Mucosa of rectum (tissue), 2 donors: Measurements from ENCODE around the gene USP40.

Source experiments
- H3K27ac ChIP-seq, 2 donors: one replicate each; pipeline ENCODE4 v1.7.0; 2013; ENCODE audit warnings: inconsistent platforms in 2 of 2, low read depth in 2 of 2, low read length in 2 of 2
- H3K27me3 ChIP-seq, 2 donors: one replicate each; pipeline ENCODE4 v1.7.0; 2013; ENCODE audit warnings: low read length in 2 of 2; ENCODE audit not compliant: control insufficient read depth in 2 of 2, insufficient read depth in 2 of 2
- H3K36me3 ChIP-seq, 2 donors: one replicate each; pipeline ENCODE4 v1.7.0; 2013; ENCODE audit warnings: low read length in 2 of 2; ENCODE audit not compliant: control insufficient read depth in 2 of 2, insufficient read depth in 2 of 2
- H3K4me1 ChIP-seq, 2 donors: one replicate each; pipeline ENCODE4 v1.7.0; 2013; ENCODE audit warnings: low read length in 2 of 2, mild to moderate bottlenecking in 1 of 2; ENCODE audit not compliant: control insufficient read depth in 2 of 2, insufficient read depth in 2 of 2
- H3K4me3 ChIP-seq, 2 donors: one replicate each; pipeline ENCODE4 v1.7.0; 2013; ENCODE audit warnings: low read length in 2 of 2
- H3K9ac ChIP-seq, 2 donors: one replicate each; pipeline ENCODE4 v1.7.0; 2013; ENCODE audit warnings: low read length in 2 of 2, low read depth in 1 of 2, mild to moderate bottlenecking in 1 of 2
- H3K9me3 ChIP-seq, 2 donors: one replicate each; pipeline ENCODE4 v1.7.0; 2013; ENCODE audit warnings: low read length in 2 of 2; ENCODE audit not compliant: control insufficient read depth in 2 of 2
- donor health status: healthy.
- donor health status: Normal muscosa, but diverticular disease.

USP40 gene

DNA sequence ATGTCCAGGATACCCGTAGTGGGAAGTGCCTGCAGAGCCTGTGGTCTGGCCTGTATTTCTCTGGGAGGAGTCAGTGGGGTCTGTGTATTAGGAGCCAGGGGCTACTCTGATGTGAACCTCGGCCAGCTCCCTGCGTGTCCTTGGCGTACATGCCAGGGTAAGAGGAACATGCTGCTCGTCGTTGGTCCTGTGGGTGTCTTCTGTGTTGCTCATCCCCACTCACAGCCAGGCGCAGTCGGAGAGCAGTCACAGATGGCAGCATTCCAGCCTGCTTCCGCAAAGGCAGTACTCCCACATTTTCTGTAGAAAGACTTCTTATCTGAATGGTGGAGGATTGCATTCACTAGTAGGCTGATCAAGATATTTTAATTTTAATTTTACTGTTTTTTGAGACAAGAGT, 127.4 kb downstream of the USP40 start:
- no peak overlapping the region for H3K27ac ChIP-seq

GRCh38 chr2:233438573-233439147, 127.9 kb downstream of the USP40 start:
- H3K27ac ChIP-seq = no peak overlapping the region
- peaks cover 61 to 84% of the 10 kb centered on the region in 2 donors for H3K36me3 ChIP-seq
- no peak overlapping the region for H3K4me3 ChIP-seq
- H3K9me3 ChIP-seq = no peaks in the 10 kb centered on the region
- H3K9ac ChIP-seq = no peak overlapping the region
- no peaks in the 10 kb centered on the region for H3K27me3 ChIP-seq
- peaks cover 3 to 5% of the 10 kb centered on the region in 2 donors for H3K4me1 ChIP-seq

More for the DNA sequence above, 127.4 kb downstream of the USP40 start:
- H3K36me3 ChIP-seq = peaks cover 67 to 88% of the 10 kb centered on the region in 2 donors
- peaks cover 3 to 6% of the 10 kb centered on the region in 2 donors for H3K4me1 ChIP-seq
- H3K27me3 ChIP-seq = no peaks in the 10 kb centered on the region
- no peak overlapping the region for H3K4me3 ChIP-seq
- H3K9me3 ChIP-seq = no peaks in the 10 kb centered on the region
- no peak overlapping the region for H3K9ac ChIP-seq

GRCh38 chr2:233437439-233437955, 129.1 kb downstream of the USP40 start:
- Histone ChIP-seq H3K9me3 (no peaks in the 10 kb centered on the region), H3K4me1 (peaks cover 0 to 3% of the 10 kb centered on the region in 2 donors), H3K4me3 (no peak overlapping the region), H3K27ac (no peak overlapping the region), H3K27me3 (no peaks in the 10 kb centered on the region), H3K9ac (no peak overlapping the region), H3K36me3 (peaks cover 60 to 78% of the 10 kb centered on the region in 2 donors)

DNA sequence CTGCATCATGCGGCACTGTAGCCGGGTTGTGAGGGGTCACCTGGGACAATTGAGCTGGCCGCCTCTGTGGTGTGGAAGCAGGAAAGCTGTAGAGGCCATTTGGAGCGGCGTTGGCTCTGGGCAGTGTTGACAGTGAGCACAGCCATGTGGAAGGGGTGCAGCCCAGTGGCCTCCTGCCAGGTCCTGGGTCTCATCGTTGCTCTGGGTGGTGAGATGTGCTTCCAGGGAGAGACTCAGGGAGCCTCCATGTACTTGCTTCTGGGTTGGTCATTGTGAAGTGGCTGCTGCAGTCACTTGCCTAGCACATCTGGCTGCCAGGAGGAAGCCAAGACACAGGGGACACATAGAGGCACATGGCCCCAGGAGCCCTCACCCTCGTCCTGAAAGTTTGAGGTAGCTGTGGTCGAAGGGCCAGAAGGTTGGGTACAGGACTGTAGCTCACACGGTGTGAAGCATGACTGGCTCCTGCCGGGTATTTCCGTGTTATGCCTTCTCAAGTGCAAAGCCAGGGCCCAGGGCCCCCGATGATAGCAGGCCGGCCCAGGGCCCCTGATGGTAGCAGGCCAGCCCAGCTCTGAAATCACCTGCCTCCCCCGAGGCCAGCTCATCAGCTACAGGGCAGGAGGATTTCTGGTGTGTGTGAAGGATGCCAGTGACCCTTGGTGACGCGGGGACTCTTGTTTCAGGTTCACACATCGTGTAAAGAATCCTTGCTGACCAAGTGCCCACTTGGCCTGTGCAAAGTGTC, 129.7 kb downstream of the USP40 start:
- Histone ChIP-seq H3K36me3 (peaks cover 59 to 72% of the 10 kb centered on the region in 2 donors), H3K27ac (no peak overlapping the region), H3K4me1 (peaks cover 0 to 3% of the 10 kb centered on the region in 2 donors)

GRCh38 chr2:233436191-233436581, 130.4 kb downstream of the USP40 start:
- Histone ChIP-seq H3K4me1 (peaks cover 0 to 3% of the 10 kb centered on the region in 2 donors), H3K27me3 (no peaks in the 10 kb centered on the region), H3K4me3 (no peak overlapping the region), H3K27ac (no peak overlapping the region), H3K36me3 (peaks cover 56 to 65% of the 10 kb centered on the region in 2 donors), H3K9ac (no peak overlapping the region), H3K9me3 (no peaks in the 10 kb centered on the region)

More for the DNA sequence above, 129.7 kb downstream of the USP40 start:
- Histone ChIP-seq H3K9me3 (no peaks in the 10 kb centered on the region), H3K9ac (no peak overlapping the region), H3K27me3 (no peaks in the 10 kb centered on the region), H3K4me3 (no peak overlapping the region)

DNA sequence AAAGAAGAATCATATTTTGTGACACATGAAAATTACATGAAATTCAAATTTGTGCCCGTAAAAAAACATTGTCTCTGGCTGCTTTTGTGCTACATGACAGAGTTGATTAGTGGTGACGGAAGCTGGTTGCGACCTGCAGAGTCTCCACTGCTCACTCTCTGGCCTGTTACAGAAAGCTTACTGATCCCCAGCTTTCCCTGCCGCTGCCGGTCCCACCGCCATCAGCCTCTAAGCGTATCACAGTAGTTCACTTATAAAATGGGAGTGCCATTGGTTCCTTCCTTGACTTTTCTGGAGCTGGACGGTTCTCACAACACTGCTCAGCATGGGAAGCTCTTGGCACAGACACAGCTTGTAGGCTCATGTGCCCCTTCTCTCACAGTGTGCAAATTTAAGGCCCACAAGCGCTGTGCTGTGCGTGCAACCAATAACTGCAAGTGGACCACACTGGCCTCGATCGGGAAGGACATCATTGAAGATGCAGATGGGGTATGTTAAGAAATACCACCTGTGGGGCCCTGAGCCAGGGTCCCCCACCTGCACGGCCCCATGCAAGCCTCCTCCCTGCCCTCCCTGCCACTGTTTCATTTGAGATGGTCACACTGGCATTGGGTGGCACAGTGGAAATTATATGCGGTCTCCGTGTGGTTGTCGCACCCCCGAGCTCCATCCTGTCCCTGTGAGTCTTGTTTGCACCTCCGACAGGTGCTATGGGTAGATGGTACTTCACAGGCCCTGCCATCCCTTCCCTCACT, 131.0 kb downstream of the USP40 start:
- Histone ChIP-seq H3K4me3 (no peak overlapping the region), H3K9me3 (no peaks in the 10 kb centered on the region), H3K9ac (no peak overlapping the region), H3K27ac (no peak overlapping the region), H3K27me3 (no peaks in the 10 kb centered on the region), H3K36me3 (peaks cover 56 to 61% of the 10 kb centered on the region in 2 donors), H3K4me1 (peaks cover 0 to 4% of the 10 kb centered on the region in 2 donors)

DNA sequence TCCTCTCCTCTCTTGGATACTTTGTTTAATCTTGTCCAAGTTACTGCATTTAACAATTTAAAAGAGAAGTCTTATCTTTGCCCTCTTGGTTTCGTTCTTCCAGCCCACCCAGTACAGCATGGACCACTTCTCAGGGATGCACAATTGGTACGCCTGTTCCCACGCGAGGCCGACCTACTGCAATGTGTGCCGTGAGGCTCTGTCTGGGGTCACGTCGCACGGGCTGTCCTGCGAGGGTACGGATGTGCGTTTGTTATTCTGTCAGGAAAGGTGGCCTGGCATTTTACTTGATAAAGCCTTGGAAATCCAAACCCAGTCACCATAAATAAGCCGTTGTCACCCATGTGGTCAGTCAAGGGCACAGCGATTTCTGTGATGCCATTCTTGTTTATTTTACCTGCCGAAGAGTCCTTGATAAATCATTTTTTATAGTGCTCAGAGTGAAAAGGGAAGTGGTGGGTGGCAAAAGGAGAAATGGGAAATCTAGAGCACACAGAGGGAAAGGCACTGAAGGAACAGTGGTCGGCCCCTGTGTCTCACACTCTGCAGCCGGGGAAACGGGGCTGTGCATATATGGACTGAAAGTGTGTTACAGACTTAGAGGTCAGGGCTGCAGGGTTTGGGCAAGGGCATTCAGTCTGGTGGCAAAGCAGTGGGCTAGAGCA, 131.8 kb downstream of the USP40 start:
- peaks cover 0 to 5% of the 10 kb centered on the region in 2 donors for H3K4me1 ChIP-seq
- peaks cover 50 to 54% of the 10 kb centered on the region in 2 donors for H3K36me3 ChIP-seq
- no peak overlapping the region for H3K9ac ChIP-seq
- H3K4me3 ChIP-seq = no peak overlapping the region
- no peaks in the 10 kb centered on the region for H3K9me3 ChIP-seq
- H3K27me3 ChIP-seq = no peaks in the 10 kb centered on the region
- no peak overlapping the region for H3K27ac ChIP-seq

- peaks cover 0 to 13% of the 10 kb centered on the region in 2 donors for H3K4me1 ChIP-seq
- H3K9ac ChIP-seq = no peak overlapping the region
- H3K27ac ChIP-seq = no peak overlapping the region
- no peak overlapping the region for H3K4me3 ChIP-seq
- H3K36me3 ChIP-seq = peaks cover 40 to 44% of the 10 kb centered on the region in 2 donors
- H3K9me3 ChIP-seq = no peaks in the 10 kb centered on the region
- no peaks in the 10 kb centered on the region for H3K27me3 ChIP-seq
These were observed 132.8 kb downstream of the USP40 start for GRCh38 chr2:233433794-233434193.

GRCh38 chr2:233433029-233433428, 133.6 kb downstream of the USP40 start:
- Histone ChIP-seq H3K27me3 (no peaks in the 10 kb centered on the region), H3K4me1 (peaks cover 0 to 14% of the 10 kb centered on the region in 2 donors), H3K36me3 (peaks cover 33 to 41% of the 10 kb centered on the region in 2 donors), H3K9me3 (no peaks in the 10 kb centered on the region), H3K9ac (no peak overlapping the region), H3K27ac (no peak overlapping the region), H3K4me3 (no peak overlapping the region)
